ENCODE measurements around the gene CPED1.

GRCh38 chr7:121269798-121270197, 281.3 kb downstream of the CPED1 start:
- TF ChIP-seq EZH2 (IDR thresholded peaks at IDR 0.05; ENCODE audit: low read depth, unreplicated experiment) (no peak), CTCF (conservative IDR thresholded peaks at IDR 0.05; ENCODE audit: low read depth in 2 of 2) (no peak), POLR2AphosphoS5 (IDR thresholded peaks at IDR 0.05; ENCODE audit: low read depth) (no peak), REST (IDR thresholded peaks at IDR 0.05; ENCODE audit: unreplicated experiment) (no peak), CREB1 (CRISPR knock-in tag; IDR thresholded peaks at IDR 0.05; ENCODE audit: low read depth) (no peak)

Data from GM23338 (cell line).